ENCODE data around the gene CCDC171. TPM values are rescaled to one million over a fixed set of nuclear protein-coding genes. Genes with fewer than 3 reads are reported as not detected.

Gene CCDC171
- total RNA-seq, 1 experiment from 2014 or later: 2.4 TPM

- ChIA-PET POLR2A (ENCODE audit: unreplicated experiment) (no interaction called here), CTCF (interaction anchor here (0.6 kb wide), 1 partner anchor 11 kb away, joined by 5 read pairs; no protein-coding TSS in a partner anchor)
- Histone ChIP-seq H3K36me3 (ENCODE audit: low read depth) (no peaks in the 10 kb centered on the region), H3K4me1 (replicated peaks; ENCODE audit: insufficient read depth) (no peaks in the 10 kb centered on the region), H3K79me2 (ENCODE audit: low read depth) (no peaks in the 10 kb centered on the region), H3K4me2 (no peak overlapping the region), H3K27me3 (ENCODE audit: insufficient read depth, low read depth) (no peaks in the 10 kb centered on the region), H4K20me1 (ENCODE audit: insufficient read depth) (no peaks in the 10 kb centered on the region), H3K27ac (no peak overlapping the region), H3K9me2 (ENCODE audit: insufficient read depth) (no peaks in the 10 kb centered on the region), H3K4me3 (no peak overlapping the region), H3F3A (ENCODE audit: insufficient read depth, low read depth) (no peaks in the 10 kb centered on the region), H3K9me3 (ENCODE audit: insufficient read depth, low read depth) (no peaks in the 10 kb centered on the region), H2AFZ (no peak overlapping the region)
- no peak for TF ChIP-seq EZH2 (IDR thresholded peaks at IDR 0.05; ENCODE audit: low read depth)
- TF ChIP-seq, protein P1, sequence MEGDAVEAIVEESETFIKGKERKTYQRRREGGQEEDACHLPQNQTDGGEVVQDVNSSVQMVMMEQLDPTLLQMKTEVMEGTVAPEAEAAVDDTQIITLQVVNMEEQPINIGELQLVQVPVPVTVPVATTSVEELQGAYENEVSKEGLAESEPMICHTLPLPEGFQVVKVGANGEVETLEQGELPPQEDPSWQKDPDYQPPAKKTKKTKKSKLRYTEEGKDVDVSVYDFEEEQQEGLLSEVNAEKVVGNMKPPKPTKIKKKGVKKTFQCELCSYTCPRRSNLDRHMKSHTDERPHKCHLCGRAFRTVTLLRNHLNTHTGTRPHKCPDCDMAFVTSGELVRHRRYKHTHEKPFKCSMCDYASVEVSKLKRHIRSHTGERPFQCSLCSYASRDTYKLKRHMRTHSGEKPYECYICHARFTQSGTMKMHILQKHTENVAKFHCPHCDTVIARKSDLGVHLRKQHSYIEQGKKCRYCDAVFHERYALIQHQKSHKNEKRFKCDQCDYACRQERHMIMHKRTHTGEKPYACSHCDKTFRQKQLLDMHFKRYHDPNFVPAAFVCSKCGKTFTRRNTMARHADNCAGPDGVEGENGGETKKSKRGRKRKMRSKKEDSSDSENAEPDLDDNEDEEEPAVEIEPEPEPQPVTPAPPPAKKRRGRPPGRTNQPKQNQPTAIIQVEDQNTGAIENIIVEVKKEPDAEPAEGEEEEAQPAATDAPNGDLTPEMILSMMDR (conservative IDR thresholded peaks at IDR 0.05): no peak
- intact Hi-C loops (cut with micrococcal nuclease; ENCODE audit: unreplicated experiment): no loop called here
- BruUV-seq (replicated peaks): no TSS peak
- no peak for DNase-seq
Observed at GRCh38 chr9:15641291-15641690, 88.4 kb downstream of the CCDC171 start.

DNA sequence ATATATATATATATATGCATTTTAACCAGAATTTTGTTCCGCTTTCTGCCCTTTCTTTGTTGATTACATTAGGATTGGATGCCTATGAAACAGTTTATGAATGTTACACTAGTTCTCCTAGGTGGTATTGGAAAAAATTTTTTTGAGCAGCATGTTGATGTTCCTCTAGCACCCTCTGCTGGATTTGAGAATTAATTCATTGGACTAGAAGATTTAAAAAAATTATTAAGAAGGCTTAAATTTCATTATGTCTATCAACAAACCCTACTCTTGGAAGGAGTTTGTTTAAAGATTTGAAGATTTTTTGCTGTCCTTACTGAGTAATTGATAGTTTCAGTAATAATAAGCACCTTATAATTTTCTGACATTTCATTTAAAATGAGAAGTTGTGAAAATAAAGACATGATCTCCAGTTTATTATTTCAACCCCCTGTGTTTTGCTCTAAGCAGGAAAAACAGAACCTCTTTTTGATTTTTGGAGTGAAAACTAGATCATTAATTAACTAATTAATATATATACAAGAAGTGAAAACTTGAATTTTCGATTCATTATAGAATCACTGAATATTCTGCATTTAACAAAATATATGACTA lies 89.6 kb downstream of the CCDC171 start:
- Histone ChIP-seq H3K36me3 (ENCODE audit: low read depth) (no peaks in the 10 kb centered on the region), H3K27ac (no peak overlapping the region), H3K79me2 (ENCODE audit: low read depth) (no peaks in the 10 kb centered on the region), H3K4me2 (no peak overlapping the region), H3F3A (ENCODE audit: insufficient read depth, low read depth) (no peaks in the 10 kb centered on the region), H3K4me1 (replicated peaks; ENCODE audit: insufficient read depth) (no peaks in the 10 kb centered on the region), H4K20me1 (ENCODE audit: insufficient read depth) (no peaks in the 10 kb centered on the region), H3K9me3 (ENCODE audit: insufficient read depth, low read depth) (no peaks in the 10 kb centered on the region), H3K4me3 (no peak overlapping the region), H3K9me2 (ENCODE audit: insufficient read depth) (no peaks in the 10 kb centered on the region), H2AFZ (no peak overlapping the region), H3K27me3 (ENCODE audit: insufficient read depth, low read depth) (no peaks in the 10 kb centered on the region)
- BruUV-seq (replicated peaks): no TSS peak
- ChIA-PET POLR2A (ENCODE audit: unreplicated experiment) (no interaction called here), CTCF (interaction anchor here (0.5 kb wide), 1 partner anchor 172 kb away, joined by 11 read pairs; no protein-coding TSS in a partner anchor)
- intact Hi-C loops (cut with micrococcal nuclease; ENCODE audit: unreplicated experiment): no loop called here
- DNase-seq: no peak
- TF ChIP-seq, protein P1 (conservative IDR thresholded peaks at IDR 0.05): peak; percentile 67
- no peak for TF ChIP-seq EZH2 (IDR thresholded peaks at IDR 0.05; ENCODE audit: low read depth)

DNA sequence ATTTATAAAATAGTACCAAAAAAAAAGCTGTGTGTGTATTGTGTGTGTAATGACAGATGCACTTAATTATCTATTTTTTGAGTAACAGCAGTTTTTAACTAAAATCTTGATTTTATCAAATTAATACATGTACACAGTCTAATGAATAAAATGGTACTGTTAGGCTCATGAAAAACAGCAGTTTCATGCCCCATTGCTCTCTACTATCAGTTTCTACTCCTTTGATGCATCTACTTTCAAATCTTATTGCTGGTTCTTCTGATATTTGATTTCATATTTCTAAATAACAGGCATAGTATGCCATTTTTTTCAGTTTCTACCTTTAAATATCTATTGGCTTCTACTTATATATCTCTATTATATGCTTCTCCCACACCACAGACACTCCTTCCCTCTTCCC lies 117.4 kb downstream of the CCDC171 start:
- Histone ChIP-seq H3K9me3 (ENCODE audit: insufficient read depth, low read depth) (no peaks in the 10 kb centered on the region), H3K4me3 (no peak overlapping the region), H3K4me2 (no peak overlapping the region), H3K27me3 (ENCODE audit: insufficient read depth, low read depth) (no peaks in the 10 kb centered on the region), H3K79me2 (ENCODE audit: low read depth) (no peaks in the 10 kb centered on the region), H2AFZ (no peak overlapping the region), H3K36me3 (ENCODE audit: low read depth) (no peaks in the 10 kb centered on the region), H3K4me1 (replicated peaks; ENCODE audit: insufficient read depth) (no peaks in the 10 kb centered on the region), H3K27ac (no peak overlapping the region), H3K9me2 (ENCODE audit: insufficient read depth) (no peaks in the 10 kb centered on the region), H3F3A (ENCODE audit: insufficient read depth, low read depth) (no peaks in the 10 kb centered on the region), H4K20me1 (ENCODE audit: insufficient read depth) (no peaks in the 10 kb centered on the region)
- ChIA-PET POLR2A (ENCODE audit: unreplicated experiment) (no interaction called here), CTCF (no interaction called here)
- no TSS peak for BruUV-seq (replicated peaks)
- intact Hi-C loops (cut with micrococcal nuclease; ENCODE audit: unreplicated experiment): no loop called here
- no peak for DNase-seq
- no peak for TF ChIP-seq EZH2 (IDR thresholded peaks at IDR 0.05; ENCODE audit: low read depth)
- TF ChIP-seq, protein P1 (conservative IDR thresholded peaks at IDR 0.05): no peak

All from PC-9 (cell line).